Kasumi-1 (cell line): ENCODE measurements around the gene ZNF324.
"Not testable (repeated sequence)": the region's sequence is repeated elsewhere in the genome, so short reads cannot be mapped to it uniquely, and the experiment has no call there.

Experiments used
- DNase-seq, 2 experiments: peaks; one replicate each; lab custom pipeline; 2025; lab: John Stamatoyannopoulos, UW

ZNF324 gene

GRCh38 chr19:58466760-58467589 lies at the start of gene ZNF324:
Gene ZNF324, plus strand, starts transcription at chr19:58467080. Its CDS starts 2,106 bp downstream, at chr19:58469186.
- peak; percentile 93 to 96 for DNase-seq

- no peak for DNase-seq
These were observed 38.3 kb upstream of the ZNF324 start for GRCh38 chr19:58428617-58429016.

GRCh38 chr19:58429745-58430144 lies 37.1 kb upstream of the ZNF324 start:
- DNase-seq: no peak

GRCh38 chr19:58434217-58434616 lies 32.7 kb upstream of the ZNF324 start:
- no peak for DNase-seq

- DNase-seq: no peak
These were observed 27.0 kb upstream of the ZNF324 start, which contains the start of gene ZNF132 for GRCh38 chr19:58439576-58440554. Gene ZNF132, minus strand, starts transcription at chr19:58440153. Its CDS starts 332 bp downstream, at chr19:58439821.

GRCh38 chr19:58440556-58440955 lies 26.3 kb upstream of the ZNF324 start:
- DNase-seq: no peak

- not testable (repeated sequence) for DNase-seq
These were observed 23.9 kb upstream of the ZNF324 start for GRCh38 chr19:58442986-58443385.

- DNase-seq: not testable (repeated sequence)
These were observed 18.0 kb upstream of the ZNF324 start for GRCh38 chr19:58448860-58449259.

GRCh38 chr19:58449980-58450379 lies 16.9 kb upstream of the ZNF324 start:
- not testable (repeated sequence) for DNase-seq

GRCh38 chr19:58450856-58451357 lies 16.0 kb upstream of the ZNF324 start:
- no peak for DNase-seq

- DNase-seq: peak; percentile 96
These were observed 15.3 kb upstream of the ZNF324 start, which contains the start of gene ZNF324B for GRCh38 chr19:58451358-58452101. Gene ZNF324B, plus strand, starts transcription at chr19:58451622. Its CDS starts 2,080 bp downstream, at chr19:58453702.

- no peak for DNase-seq
These were observed 13.1 kb upstream of the ZNF324 start for GRCh38 chr19:58453743-58454142.

GRCh38 chr19:58455306-58455705 lies 11.6 kb upstream of the ZNF324 start:
- no peak for DNase-seq

- DNase-seq: no peak
These were observed 10.8 kb upstream of the ZNF324 start for GRCh38 chr19:58456111-58456510.

GRCh38 chr19:58460039-58460438 lies 6.8 kb upstream of the ZNF324 start:
- DNase-seq: no peak

- DNase-seq: peak in 1 of 2 experiments; percentile 27
These were observed 656 bp upstream of the ZNF324 start for GRCh38 chr19:58466089-58466759.

GRCh38 chr19:58468216-58468839 lies 1.4 kb downstream of the ZNF324 start:
- peak in 1 of 2 experiments; percentile 1 for DNase-seq

- DNase-seq: no peak
These were observed 2.5 kb downstream of the ZNF324 start for GRCh38 chr19:58469241-58470013.

GRCh38 chr19:58470837-58471543 lies 4.1 kb downstream of the ZNF324 start:
- DNase-seq: not testable (repeated sequence)
